Measurements from ENCODE around the gene IFNGR2. TPM values are rescaled to one million over a fixed set of nuclear protein-coding genes. Genes with fewer than 3 reads are reported as not detected.
A peak's percentile ranks its signal among the peaks of the same experiment; 100 is the strongest.

IFNGR2 gene
- total and polyA plus RNA-seq, 4 donors, result 58.6 to 198 (median 71.6) TPM

GRCh38 chr21:33433425-33434114 lies 30.4 kb downstream of the IFNGR2 start:
- WGBS, 2 donors, result 69 to 78% methylated on average over 8 of the region's 8 CpGs
- no peak for ATAC-seq (ENCODE audit: insufficient read depth, low FRiP score)
- H3K27me3 ChIP-seq (ENCODE audit: control insufficient read depth in 3 of 3, insufficient read depth in 3 of 3, low read length in 2 of 3), result no peaks in the 10 kb centered on the region
- H3K4me3 ChIP-seq, result no peak overlapping the region
- no peak for TF ChIP-seq CTCF (IDR thresholded peaks at IDR 0.05; ENCODE audit: control extremely low read depth, extremely low read depth)
- peaks cover 39 to 54% (median 47%) of the 10 kb centered on the region in 4 donors for H3K36me3 ChIP-seq (ENCODE audit: control insufficient read depth in 4 of 4, insufficient read depth in 4 of 4, low read length in 4 of 4)
- peak overlapping the region in 1 of 2 donors; percentile 30 for H3K27ac ChIP-seq (ENCODE audit: low read depth in 1 of 2, low read length in 1 of 2)
- H3K9me3 ChIP-seq (ENCODE audit: control insufficient read depth in 4 of 4, insufficient read depth in 3 of 4, low read length in 3 of 4), result no peaks in the 10 kb centered on the region
- no peak overlapping the region for H3K9ac ChIP-seq (ENCODE audit: insufficient read depth in 1 of 2, low read length in 2 of 2)
- DNase-seq, result no peak
- peaks cover 0 to 5% (median 0%) of the 10 kb centered on the region in 5 donors for H3K4me1 ChIP-seq (ENCODE audit: control insufficient read depth in 5 of 5, insufficient read depth in 5 of 5, low read length in 5 of 5)

- H3K9ac ChIP-seq (ENCODE audit: insufficient read depth in 1 of 2, low read length in 2 of 2), result no peak overlapping the region
- no peaks in the 10 kb centered on the region for H3K27me3 ChIP-seq (ENCODE audit: control insufficient read depth in 3 of 3, insufficient read depth in 3 of 3, low read length in 2 of 3)
- ATAC-seq (ENCODE audit: insufficient read depth, low FRiP score), result peak; percentile 76
- peaks cover 32 to 51% (median 40%) of the 10 kb centered on the region in 4 donors for H3K36me3 ChIP-seq (ENCODE audit: control insufficient read depth in 4 of 4, insufficient read depth in 4 of 4, low read length in 4 of 4)
- no peak for DNase-seq
- peak overlapping the region; percentile 81 to 85 for H3K27ac ChIP-seq (ENCODE audit: low read depth in 1 of 2, low read length in 1 of 2)
- 75 to 77% methylated on average over 5 of the region's 5 CpGs for WGBS, 2 donors
- no peak for TF ChIP-seq CTCF (IDR thresholded peaks at IDR 0.05; ENCODE audit: control extremely low read depth, extremely low read depth)
- H3K9me3 ChIP-seq (ENCODE audit: control insufficient read depth in 4 of 4, insufficient read depth in 3 of 4, low read length in 3 of 4), result no peaks in the 10 kb centered on the region
- peaks cover 0 to 4% (median 0%) of the 10 kb centered on the region in 5 donors for H3K4me1 ChIP-seq (ENCODE audit: control insufficient read depth in 5 of 5, insufficient read depth in 5 of 5, low read length in 5 of 5)
- no peak overlapping the region for H3K4me3 ChIP-seq
Measured at GRCh38 chr21:33434770-33435360, 31.7 kb downstream of the IFNGR2 start.

GRCh38 chr21:33437140-33437539 lies 33.9 kb downstream of the IFNGR2 start:
- Histone ChIP-seq H3K4me1 (ENCODE audit: control insufficient read depth in 5 of 5, insufficient read depth in 5 of 5, low read length in 5 of 5) (peaks cover 4 to 11% (median 4%) of the 10 kb centered on the region in 5 donors), H3K9me3 (ENCODE audit: control insufficient read depth in 4 of 4, insufficient read depth in 3 of 4, low read length in 3 of 4) (no peaks in the 10 kb centered on the region), H3K27ac (ENCODE audit: low read depth in 1 of 2, low read length in 1 of 2) (no peak overlapping the region), H3K9ac (ENCODE audit: insufficient read depth in 1 of 2, low read length in 2 of 2) (no peak overlapping the region), H3K4me3 (no peak overlapping the region), H3K27me3 (ENCODE audit: control insufficient read depth in 3 of 3, insufficient read depth in 3 of 3, low read length in 2 of 3) (no peaks in the 10 kb centered on the region), H3K36me3 (ENCODE audit: control insufficient read depth in 4 of 4, insufficient read depth in 4 of 4, low read length in 4 of 4) (peaks cover 21 to 45% (median 32%) of the 10 kb centered on the region in 4 donors)
- no peak for ATAC-seq (ENCODE audit: insufficient read depth, low FRiP score)
- no peak for TF ChIP-seq CTCF (IDR thresholded peaks at IDR 0.05; ENCODE audit: control extremely low read depth, extremely low read depth)
- DNase-seq, result no peak
- 82 to 87% methylated on average over 6 of the region's 6 CpGs for WGBS, 2 donors

Measured in lung (tissue), 12 donors.